ENCODE results near the gene ILF3. TPM values are rescaled to one million over a fixed set of nuclear protein-coding genes. Genes with fewer than 3 reads are reported as not detected.

ILF3 gene
- total RNA-seq, 4 donors from 2014 or later: 114 to 280 (median 132) TPM

DNA sequence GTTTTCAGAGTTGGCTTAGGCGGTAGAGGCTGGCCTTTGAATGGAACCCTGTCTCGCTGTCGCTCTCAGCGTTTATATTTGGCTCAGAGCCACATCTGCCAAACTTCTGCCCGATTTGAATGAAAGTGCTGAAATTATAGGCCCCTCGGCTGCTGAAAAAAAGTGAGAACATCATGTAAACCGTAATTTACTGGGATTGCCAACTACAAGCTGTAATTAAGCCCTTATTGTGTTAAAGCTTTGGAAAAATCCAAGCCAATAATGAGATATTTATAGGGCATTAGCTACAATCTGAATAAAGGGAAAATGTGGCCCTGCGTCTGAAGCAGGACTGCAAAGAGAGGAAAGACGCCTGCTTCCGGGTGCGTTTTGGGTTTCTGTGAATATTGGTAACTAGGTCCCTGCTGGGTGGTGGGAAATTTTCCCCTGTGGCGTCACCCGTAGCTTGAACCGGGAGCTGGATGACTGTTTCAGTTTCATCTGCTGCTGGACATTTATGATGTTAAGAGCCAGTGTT, 73.6 kb downstream of the ILF3 start:
- Histone ChIP-seq H3K36me3 (no peaks in the 10 kb centered on the region), H3K4me3 (no peak overlapping the region), H3K27ac (no peak overlapping the region), H3K4me1 (peaks cover 28% of the 10 kb centered on the region), H3K9me3 (no peaks in the 10 kb centered on the region), H3K27me3 (no peaks in the 10 kb centered on the region)
- no peak for TF ChIP-seq POLR2AphosphoS5 (IDR thresholded peaks at IDR 0.05)
- TF ChIP-seq, protein P1, sequence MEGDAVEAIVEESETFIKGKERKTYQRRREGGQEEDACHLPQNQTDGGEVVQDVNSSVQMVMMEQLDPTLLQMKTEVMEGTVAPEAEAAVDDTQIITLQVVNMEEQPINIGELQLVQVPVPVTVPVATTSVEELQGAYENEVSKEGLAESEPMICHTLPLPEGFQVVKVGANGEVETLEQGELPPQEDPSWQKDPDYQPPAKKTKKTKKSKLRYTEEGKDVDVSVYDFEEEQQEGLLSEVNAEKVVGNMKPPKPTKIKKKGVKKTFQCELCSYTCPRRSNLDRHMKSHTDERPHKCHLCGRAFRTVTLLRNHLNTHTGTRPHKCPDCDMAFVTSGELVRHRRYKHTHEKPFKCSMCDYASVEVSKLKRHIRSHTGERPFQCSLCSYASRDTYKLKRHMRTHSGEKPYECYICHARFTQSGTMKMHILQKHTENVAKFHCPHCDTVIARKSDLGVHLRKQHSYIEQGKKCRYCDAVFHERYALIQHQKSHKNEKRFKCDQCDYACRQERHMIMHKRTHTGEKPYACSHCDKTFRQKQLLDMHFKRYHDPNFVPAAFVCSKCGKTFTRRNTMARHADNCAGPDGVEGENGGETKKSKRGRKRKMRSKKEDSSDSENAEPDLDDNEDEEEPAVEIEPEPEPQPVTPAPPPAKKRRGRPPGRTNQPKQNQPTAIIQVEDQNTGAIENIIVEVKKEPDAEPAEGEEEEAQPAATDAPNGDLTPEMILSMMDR (IDR thresholded peaks at IDR 0.05): no peak
- TF ChIP-seq POLR2A (IDR thresholded peaks at IDR 0.05): no peak
- TF ChIP-seq EP300 (IDR thresholded peaks at IDR 0.05): no peak
- 67% methylated on average over 14 of the region's 14 CpGs for WGBS
- no peak for DNase-seq (ENCODE audit: low spot score in 2 of 2)

DNA sequence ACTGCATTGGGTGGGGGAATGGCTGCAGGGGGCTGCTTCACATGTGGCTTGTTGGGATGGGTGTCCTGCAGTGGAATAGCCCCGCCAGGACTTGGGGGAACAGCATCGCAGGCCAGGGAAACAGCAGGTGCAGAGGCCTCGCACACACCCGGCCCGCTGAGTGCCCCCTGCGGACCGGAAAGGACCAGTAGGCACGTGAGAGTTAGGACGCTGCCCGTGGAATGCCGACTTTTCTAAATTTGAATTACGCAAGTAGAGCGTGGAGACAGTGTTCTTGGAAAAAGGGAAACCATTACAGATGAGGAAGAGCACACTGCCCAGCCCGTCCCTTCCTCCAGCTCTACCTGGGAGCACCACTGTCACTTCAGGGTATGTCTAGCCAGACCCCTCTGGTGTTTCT, 75.3 kb downstream of the ILF3 start:
- no peak overlapping the region for H3K27ac ChIP-seq
- H3K36me3 ChIP-seq: no peaks in the 10 kb centered on the region
- DNase-seq (ENCODE audit: low spot score in 2 of 2): no peak
- no peaks in the 10 kb centered on the region for H3K9me3 ChIP-seq
- TF ChIP-seq POLR2AphosphoS5 (IDR thresholded peaks at IDR 0.05) (no peak), EP300 (IDR thresholded peaks at IDR 0.05) (no peak), POLR2A (IDR thresholded peaks at IDR 0.05) (no peak)
- TF ChIP-seq, protein P1 (IDR thresholded peaks at IDR 0.05): no peak
- peaks cover 26% of the 10 kb centered on the region for H3K4me1 ChIP-seq
- WGBS: 93% methylated on average over 14 of the region's 14 CpGs
- H3K27me3 ChIP-seq: no peaks in the 10 kb centered on the region
- no peak overlapping the region for H3K4me3 ChIP-seq

DNA sequence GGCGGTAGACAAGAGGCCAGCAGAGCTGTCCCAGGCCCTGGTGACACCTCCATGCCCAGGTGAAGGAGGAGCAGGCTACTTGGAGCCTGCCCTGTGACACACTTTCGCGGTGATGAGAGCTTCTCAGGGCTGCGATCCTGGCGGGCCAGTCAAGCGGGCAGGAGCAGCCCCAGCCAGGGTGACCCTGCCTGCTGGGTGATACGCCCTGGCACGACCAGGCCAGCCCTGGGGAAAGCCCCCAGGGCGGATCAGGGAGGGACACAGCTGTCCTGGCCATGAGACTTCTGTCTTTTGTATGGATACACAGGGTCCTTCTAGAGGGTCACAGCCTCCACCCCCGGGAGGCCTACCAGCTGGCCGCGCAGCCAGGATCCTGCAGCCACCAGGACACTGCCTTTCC, 76.8 kb downstream of the ILF3 start:
- WGBS: 84% methylated on average over 9 of the region's 12 CpGs
- Histone ChIP-seq H3K4me3 (no peak overlapping the region), H3K36me3 (no peaks in the 10 kb centered on the region), H3K27me3 (no peaks in the 10 kb centered on the region), H3K4me1 (peaks cover 11% of the 10 kb centered on the region), H3K27ac (no peak overlapping the region), H3K9me3 (no peaks in the 10 kb centered on the region)
- no peak for DNase-seq (ENCODE audit: low spot score in 2 of 2)
- TF ChIP-seq EP300 (IDR thresholded peaks at IDR 0.05) (no peak), POLR2AphosphoS5 (IDR thresholded peaks at IDR 0.05) (no peak), POLR2A (IDR thresholded peaks at IDR 0.05) (no peak)
- TF ChIP-seq, protein P1 (IDR thresholded peaks at IDR 0.05): no peak

DNA sequence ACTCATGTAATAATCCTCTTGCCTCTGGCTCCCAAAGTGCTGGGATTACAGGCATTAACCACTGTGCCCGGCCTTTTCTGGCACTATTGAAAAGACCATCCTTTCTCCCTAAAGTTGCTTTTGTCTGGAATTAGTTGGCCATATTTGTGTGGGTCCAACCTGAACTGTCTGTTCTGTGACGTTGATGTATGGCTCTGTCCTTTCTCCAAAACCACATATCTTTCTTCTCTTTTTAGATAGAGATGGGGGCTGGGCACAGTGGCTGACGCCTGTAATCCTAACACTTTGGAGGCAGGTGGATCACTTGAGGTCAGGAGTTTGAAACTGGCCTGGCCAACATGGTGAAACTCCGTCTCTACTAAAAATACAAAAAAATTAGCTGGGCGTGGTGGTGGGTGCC, 81.6 kb downstream of the ILF3 start:
- Histone ChIP-seq H3K36me3 (no peaks in the 10 kb centered on the region), H3K9me3 (no peaks in the 10 kb centered on the region), H3K27me3 (no peaks in the 10 kb centered on the region), H3K4me1 (peaks cover 9% of the 10 kb centered on the region), H3K4me3 (no peak overlapping the region), H3K27ac (no peak overlapping the region)
- WGBS: 93% methylated on average over 5 of the region's 5 CpGs
- DNase-seq (ENCODE audit: low spot score in 2 of 2): no peak
- TF ChIP-seq POLR2AphosphoS5 (IDR thresholded peaks at IDR 0.05): no peak
- TF ChIP-seq, protein P1 (IDR thresholded peaks at IDR 0.05): no peak
- TF ChIP-seq EP300 (IDR thresholded peaks at IDR 0.05): no peak

DNA sequence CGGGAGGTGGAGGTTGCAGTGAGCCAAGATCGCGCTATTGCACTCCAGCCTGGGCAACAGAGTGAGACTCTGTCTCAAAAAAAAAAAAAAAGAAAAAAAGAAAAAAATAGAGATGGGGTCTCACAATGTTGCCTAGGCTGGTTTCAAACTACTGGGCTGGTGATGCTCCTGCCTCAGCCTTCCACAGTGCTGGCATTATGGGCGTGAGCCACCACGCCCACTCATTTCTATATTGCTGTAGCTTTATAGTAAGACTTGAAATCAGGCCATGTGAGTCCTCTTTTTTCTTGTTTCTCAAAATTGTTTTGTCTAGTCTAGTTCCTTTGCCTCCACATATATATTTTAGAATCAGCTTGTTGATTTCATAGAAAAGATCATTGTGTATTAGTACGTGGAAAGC, 82.0 kb downstream of the ILF3 start:
- TF ChIP-seq EP300 (IDR thresholded peaks at IDR 0.05): no peak
- TF ChIP-seq POLR2A (IDR thresholded peaks at IDR 0.05): no peak
- no peak for TF ChIP-seq POLR2AphosphoS5 (IDR thresholded peaks at IDR 0.05)
- TF ChIP-seq, protein P1 (IDR thresholded peaks at IDR 0.05): no peak
- no peaks in the 10 kb centered on the region for H3K9me3 ChIP-seq
- no peaks in the 10 kb centered on the region for H3K36me3 ChIP-seq
- whole genome bisulfite sequencing: 85% methylated on average over 6 of the region's 6 CpGs
- no peak for DNase-seq (ENCODE audit: low spot score in 2 of 2)
- H3K4me3 ChIP-seq: no peak overlapping the region
- no peaks in the 10 kb centered on the region for H3K27me3 ChIP-seq
- H3K4me1 ChIP-seq: peaks cover 6% of the 10 kb centered on the region
- no peak overlapping the region for H3K27ac ChIP-seq

All from suprapubic skin (tissue), 4 donors.